Fibroblast of skin of back (primary cell): Measurements from ENCODE around the gene TRIM60.
"Not testable (repeated sequence)": the region's sequence is repeated elsewhere in the genome, so short reads cannot be mapped to it uniquely, and the experiment has no call there.

Source experiments
- DNase-seq: peaks from one replicate; pipeline ENCODE4 v3.0.0-alpha.2; 2013

Gene TRIM60

DNA sequence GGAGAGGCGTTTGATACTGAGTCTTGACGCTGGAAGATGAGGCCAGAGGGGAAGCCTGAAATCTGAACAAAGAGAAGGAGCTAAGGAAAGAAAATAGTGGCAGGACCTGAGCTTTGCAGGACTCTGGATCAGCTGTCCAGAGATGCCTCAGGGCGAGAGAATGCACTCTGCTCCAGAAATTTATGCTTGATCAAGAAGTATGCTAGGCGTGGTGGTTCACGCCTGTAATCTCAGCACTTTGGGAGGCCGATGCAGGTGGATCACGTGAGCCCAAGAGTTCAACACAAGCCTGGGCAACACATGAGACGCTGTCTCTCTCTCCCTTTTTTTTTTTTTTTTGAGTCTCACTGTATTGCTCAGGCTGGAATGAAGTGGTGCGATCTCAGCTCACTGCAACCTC, 23.8 kb downstream of the TRIM60 start:
- no peak for DNase-seq

DNA sequence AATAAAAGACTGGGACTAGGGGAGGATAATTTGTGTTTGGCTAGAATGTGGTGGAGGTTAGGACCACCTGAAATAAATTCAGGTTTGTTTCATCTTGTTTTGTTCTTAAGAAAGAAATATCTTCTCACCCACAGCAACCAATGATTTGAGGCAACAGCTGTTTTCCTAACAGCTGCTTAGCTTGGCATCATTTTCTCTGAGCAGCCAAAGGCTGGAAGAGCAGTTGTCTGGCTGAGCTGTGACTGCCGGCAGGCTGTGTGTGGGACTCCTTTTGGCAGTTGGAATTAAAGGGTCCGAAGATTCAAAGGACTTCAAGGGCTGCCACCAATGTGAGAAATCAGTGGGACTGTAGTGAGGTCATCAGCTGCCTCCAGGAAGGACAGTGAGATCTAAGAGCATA, 26.9 kb downstream of the TRIM60 start:
- DNase-seq = no peak

DNA sequence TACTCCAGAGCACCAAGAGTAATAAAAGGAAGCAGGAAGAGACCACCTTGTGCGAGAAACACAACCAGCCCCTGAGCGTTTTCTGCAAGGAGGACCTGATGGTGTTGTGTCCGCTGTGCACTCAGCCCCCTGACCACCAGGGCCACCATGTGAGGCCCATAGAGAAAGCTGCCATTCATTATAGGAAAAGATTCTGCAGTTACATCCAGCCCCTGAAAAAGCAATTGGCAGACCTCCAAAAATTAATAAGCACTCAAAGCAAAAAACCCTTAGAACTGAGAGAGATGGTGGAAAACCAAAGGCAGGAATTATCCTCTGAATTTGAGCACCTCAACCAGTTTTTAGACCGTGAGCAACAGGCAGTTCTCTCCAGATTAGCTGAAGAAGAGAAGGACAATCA, 27.6 kb downstream of the TRIM60 start:
- no peak for DNase-seq

DNA sequence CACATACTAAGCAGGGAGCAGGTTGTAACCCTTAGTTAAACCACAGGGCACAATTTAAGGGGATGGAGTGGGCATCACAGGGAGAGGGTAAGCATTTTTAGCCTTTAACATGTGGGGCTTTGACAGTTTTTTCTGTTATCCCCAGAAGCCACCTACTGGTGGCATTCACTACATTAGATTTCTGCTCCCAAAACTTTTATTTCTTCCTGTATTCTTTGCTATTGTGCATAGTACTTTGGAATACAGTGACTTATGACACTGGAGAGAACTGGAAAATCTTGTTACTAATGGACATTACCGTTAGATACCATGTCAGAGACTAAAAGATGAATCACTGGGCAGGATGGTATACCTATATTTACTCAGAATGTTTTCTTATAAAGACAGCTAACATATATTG, 29.1 kb downstream of the TRIM60 start:
- no peak for DNase-seq

DNA sequence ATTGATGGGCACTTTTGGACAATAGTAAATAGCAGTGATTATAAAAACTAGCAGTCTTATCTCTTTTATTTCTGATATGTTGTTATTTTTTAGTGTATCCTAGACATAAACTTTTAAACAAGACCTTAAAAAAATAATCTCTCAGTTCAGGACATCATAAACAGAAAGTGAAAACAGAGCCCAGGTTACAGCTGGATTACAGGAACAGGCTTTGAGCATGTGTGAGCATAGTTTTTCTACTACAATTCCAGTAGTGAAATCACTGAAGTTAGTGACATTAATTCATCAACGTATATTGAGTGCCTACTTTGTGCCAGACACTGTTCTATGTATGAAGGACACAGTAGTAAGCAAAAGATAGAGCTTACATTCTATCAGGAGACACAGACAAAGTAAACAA, 38.8 kb downstream of the TRIM60 start:
- no peak for DNase-seq

DNA sequence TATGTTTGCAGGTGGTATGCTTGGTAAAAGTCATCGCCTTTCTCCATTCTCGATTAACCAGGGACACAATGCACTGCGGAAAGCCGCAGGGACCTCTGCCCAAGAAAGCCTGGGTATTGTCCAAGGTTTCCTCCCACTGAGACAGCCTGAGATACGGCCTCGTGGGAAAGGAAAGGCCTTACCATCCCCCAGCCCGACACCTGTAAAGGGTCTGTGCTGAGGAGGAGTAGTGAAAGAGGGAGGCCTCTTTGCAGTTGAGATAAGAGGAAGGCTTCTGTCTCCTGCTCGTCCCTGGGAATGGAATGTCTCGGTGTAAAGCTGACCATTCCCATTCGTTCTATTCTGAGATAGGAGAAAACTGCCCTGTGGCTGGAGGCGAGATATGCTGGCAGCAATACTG, 41.5 kb downstream of the TRIM60 start:
- DNase-seq = not testable (repeated sequence)

DNA sequence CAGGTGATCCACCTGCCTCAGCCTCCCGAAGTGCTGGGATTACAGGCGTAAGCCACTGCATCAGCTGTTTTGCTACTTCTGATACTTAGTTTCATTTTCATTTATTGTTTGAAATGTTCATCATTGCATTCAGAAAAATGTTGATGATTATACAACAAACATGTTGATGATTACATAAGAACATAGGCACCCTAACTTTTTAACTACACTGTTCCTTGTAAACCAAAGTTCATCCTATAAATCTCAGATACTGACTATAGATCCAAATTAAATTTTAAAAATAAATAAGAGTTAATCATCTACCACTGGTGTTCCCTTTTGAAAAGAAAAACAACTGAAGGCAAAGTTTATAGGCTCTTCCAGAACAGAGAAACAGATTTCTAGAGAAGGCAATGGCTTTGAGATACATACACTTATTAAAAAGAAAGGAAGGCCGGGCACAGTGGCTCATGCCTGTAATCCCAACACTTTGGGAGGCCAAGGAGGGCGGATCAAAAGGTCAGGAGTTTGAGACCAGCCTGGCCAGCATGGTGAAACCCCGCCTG, 45.3 kb downstream of the TRIM60 start:
- no peak for DNase-seq

DNA sequence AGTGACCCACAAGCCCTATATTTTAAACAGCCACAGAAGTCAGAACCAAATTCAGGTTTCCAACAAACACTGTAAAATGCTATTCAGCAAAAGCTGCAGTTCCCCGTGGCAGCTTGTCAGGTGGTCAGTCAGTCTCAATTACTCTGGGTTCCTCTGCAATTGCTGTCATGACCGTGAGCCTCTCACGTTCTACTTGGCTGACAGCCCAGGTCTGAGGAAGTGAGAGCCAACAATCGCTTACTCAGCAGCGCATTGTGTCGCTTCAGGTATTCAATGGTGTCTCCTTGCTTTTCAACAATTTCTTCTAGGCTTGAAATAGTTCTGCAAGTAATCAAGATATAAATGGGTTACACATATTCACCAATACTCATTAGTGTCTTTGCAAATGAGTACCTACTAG, 47.7 kb downstream of the TRIM60 start:
- no peak for DNase-seq

DNA sequence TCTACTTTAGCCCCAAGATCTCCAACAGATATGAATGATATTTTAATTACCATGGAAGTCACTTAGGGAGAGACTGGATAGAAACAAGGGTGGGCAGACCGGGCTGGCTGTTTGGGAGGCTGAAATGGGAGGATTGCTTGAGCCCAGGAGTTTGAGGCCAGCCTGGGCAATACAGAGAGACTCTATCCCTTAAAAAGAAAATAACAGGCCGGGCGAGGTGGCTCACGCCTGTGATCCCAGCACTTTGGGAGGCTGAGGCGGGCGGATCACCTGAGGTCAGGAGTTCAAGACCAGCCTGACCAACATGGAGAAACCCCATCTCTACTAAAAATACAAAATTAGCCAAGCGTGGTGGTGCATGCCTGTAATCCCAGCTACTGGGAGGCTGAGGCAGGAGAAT, 53.0 kb downstream of the TRIM60 start:
- not testable (repeated sequence) for DNase-seq

DNA sequence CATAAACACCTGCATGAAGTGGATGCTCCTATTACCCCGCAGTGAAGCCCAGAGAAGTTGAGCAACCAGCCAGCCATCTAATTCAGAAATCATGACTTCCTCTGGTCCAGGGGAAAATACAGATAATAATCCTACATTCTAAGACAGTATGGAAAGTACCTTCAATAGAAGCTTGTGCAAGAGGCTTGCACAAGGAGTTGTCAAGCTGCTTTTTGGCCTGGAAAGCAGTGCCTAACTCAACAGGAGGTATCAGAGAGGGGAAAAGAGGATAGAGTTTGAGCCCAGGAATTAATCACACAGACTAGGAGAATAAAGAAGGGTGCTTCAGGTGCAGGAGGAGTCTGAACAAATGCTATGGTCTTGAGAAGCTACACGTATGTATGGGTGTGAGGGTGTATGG, 54.1 kb downstream of the TRIM60 start:
- DNase-seq = no peak

DNA sequence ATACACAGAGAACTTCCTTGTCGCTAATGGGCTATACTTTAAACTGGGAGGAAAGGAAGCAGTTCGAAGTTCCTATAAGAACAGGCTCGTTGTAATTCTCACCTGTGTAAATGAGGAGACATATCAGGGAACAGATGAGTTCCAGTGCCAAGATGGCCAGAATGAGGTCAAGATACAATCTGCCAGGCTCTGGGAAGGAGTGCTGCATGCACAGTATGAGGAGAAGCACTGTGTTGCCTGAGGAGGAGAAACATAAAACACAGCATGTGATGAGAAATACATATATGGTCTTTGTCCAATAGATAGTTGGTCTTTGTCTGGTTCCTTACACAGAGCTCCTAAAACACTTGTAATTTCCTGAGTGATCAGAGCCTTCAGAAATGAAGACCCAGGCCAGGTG, 56.6 kb downstream of the TRIM60 start:
- DNase-seq = no peak
